ENCODE results near the gene STX8. TPM values are rescaled to one million over a fixed set of nuclear protein-coding genes. Genes with fewer than 3 reads are reported as not detected.

STX8 gene
- total RNA-seq, 1 experiment from 2014 or later: 38.8 TPM

- Histone ChIP-seq H3K9me2 (ENCODE audit: insufficient read depth) (no peaks in the 10 kb centered on the region), H4K20me1 (ENCODE audit: insufficient read depth) (no peaks in the 10 kb centered on the region), H3K36me3 (ENCODE audit: control insufficient read depth in 1 of 2, insufficient read depth in 2 of 2, low read length in 2 of 2) (no peaks in the 10 kb centered on the region), H3K4me3 (replicated peaks in 1 of 2; ENCODE audit: low read depth in 1 of 2, low read length in 2 of 2) (no peak overlapping the region), H3K9me3 (ENCODE audit: control insufficient read depth in 1 of 2, insufficient read depth in 1 of 2, low read depth in 1 of 2, low read length in 2 of 2) (peaks cover 0 to 5% of the 10 kb centered on the region in 2 experiments; a peak in 1 of 4 replicates), H3K4me1 (ENCODE audit: control insufficient read depth in 1 of 2, insufficient read depth in 2 of 2, low read length in 2 of 2) (no peaks in the 10 kb centered on the region), H3K27ac (ENCODE audit: low read depth, low read length) (no peak overlapping the region), H3K4me2 (ENCODE audit: low read length) (no peak overlapping the region), H3K79me2 (ENCODE audit: insufficient read depth, low read length) (no peaks in the 10 kb centered on the region), H3K9ac (ENCODE audit: low read length) (no peak overlapping the region), H2AFZ (ENCODE audit: low read depth, low read length, poor library complexity, severe bottlenecking) (no peak overlapping the region), H3K27me3 (ENCODE audit: insufficient read depth, low read length) (no peaks in the 10 kb centered on the region)
- POLR2A ChIA-PET: no interaction called here
- no peak for TF ChIP-seq SRF (IDR thresholded peaks at IDR 0.05; ENCODE audit: low read depth)
- TF ChIP-seq POLR2AphosphoS5 (IDR thresholded peaks at IDR 0.05; ENCODE audit: low read depth, low read length): no peak
- no peak for TF ChIP-seq FOSL1 (IDR thresholded peaks at IDR 0.05; ENCODE audit: low read depth)
- DNase-seq (ENCODE audit: low read depth, low spot score): no peak
- no peak for ATAC-seq
- intact Hi-C loops (cut with micrococcal nuclease): no loop called here
- RAD21 ChIA-PET (ENCODE audit: low non-redundant PET in 1 of 2, low total read pairs in 2 of 2, uncharacterized antibody in 2 of 2, unreplicated experiment in 2 of 2): no interaction called here
- no TSS peak for BruUV-seq (replicated peaks)
- CTCF ChIA-PET: no interaction called here
Observed at GRCh38 chr17:9419932-9420453, 155.6 kb downstream of the STX8 start.

DNA sequence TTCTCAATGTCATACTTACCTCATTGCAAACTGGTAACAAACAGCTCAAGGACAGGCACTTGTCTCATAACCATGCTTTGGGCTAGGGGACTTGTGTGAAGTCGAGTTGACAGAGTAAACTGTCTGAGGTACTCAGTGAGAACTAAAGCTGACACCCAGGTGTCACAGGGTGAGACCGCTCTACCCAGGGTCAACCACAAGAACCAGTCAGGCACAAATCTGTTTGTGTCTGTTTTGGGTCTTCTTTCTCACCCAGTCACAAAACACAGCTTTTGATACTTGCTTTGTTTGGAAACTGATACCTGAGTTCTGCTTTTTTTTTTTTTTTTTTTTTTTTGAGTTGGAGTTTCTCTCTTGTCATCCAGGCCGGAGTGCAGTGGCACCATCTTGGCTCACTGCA is 161.1 kb downstream of the STX8 start:
- ChIA-PET RAD21 (ENCODE audit: low non-redundant PET in 1 of 2, low total read pairs in 2 of 2, uncharacterized antibody in 2 of 2, unreplicated experiment in 2 of 2) (no interaction called here), CTCF (no interaction called here), POLR2A (no interaction called here)
- peaks cover 0 to 5% of the 10 kb centered on the region in 2 experiments; a peak in 1 of 4 replicates for H3K9me3 ChIP-seq (ENCODE audit: control insufficient read depth in 1 of 2, insufficient read depth in 1 of 2, low read depth in 1 of 2, low read length in 2 of 2)
- no peaks in the 10 kb centered on the region for H3K9me2 ChIP-seq (ENCODE audit: insufficient read depth)
- no peak overlapping the region for H3K4me2 ChIP-seq (ENCODE audit: low read length)
- TF ChIP-seq ZNF274 (IDR thresholded peaks at IDR 0.05; ENCODE audit: low read depth, low read length): no peak
- ATAC-seq (no peak), DNase-seq (ENCODE audit: low read depth, low spot score) (no peak)
- H3K4me3 ChIP-seq (replicated peaks in 1 of 2; ENCODE audit: low read depth in 1 of 2, low read length in 2 of 2): no peak overlapping the region
- no peaks in the 10 kb centered on the region for H4K20me1 ChIP-seq (ENCODE audit: insufficient read depth)
- H3K27me3 ChIP-seq (ENCODE audit: insufficient read depth, low read length): no peaks in the 10 kb centered on the region
- H2AFZ ChIP-seq (ENCODE audit: low read depth, low read length, poor library complexity, severe bottlenecking): no peak overlapping the region
- no peak overlapping the region for H3K9ac ChIP-seq (ENCODE audit: low read length)
- intact Hi-C loops (cut with micrococcal nuclease): no loop called here
- H3K79me2 ChIP-seq (ENCODE audit: insufficient read depth, low read length): no peaks in the 10 kb centered on the region
- H3K4me1 ChIP-seq (ENCODE audit: control insufficient read depth in 1 of 2, insufficient read depth in 2 of 2, low read length in 2 of 2): no peaks in the 10 kb centered on the region
- no peak overlapping the region for H3K27ac ChIP-seq (ENCODE audit: low read depth, low read length)
- BruUV-seq (replicated peaks): no TSS peak
- H3K36me3 ChIP-seq (ENCODE audit: control insufficient read depth in 1 of 2, insufficient read depth in 2 of 2, low read length in 2 of 2): no peaks in the 10 kb centered on the region
